HepG2 (cell line): Measurements from ENCODE around the gene PYGL. TPM values are rescaled to one million over a fixed set of nuclear protein-coding genes. Genes with fewer than 3 reads are reported as not detected.

ENCODE experiments used
- ARHGAP35 ChIP-seq: sonication (generic); formaldehyde crosslinking; IDR thresholded peaks from 2 replicates; pipeline ENCODE4 v1.9.0; 2022; ENCODE audit warnings: mild to moderate bottlenecking, inconsistent platforms, moderate library complexity, missing genetic modification reagents, borderline replicate concordance
- ARID3A ChIP-seq: IDR thresholded peaks from 2 replicates; pipeline ENCODE4 v1.6.1; 2012; ENCODE audit warnings: low read depth, low read length, improper control_type of control experiment
- ARNTL ChIP-seq: sonication (generic); formaldehyde crosslinking; IDR thresholded peaks from 2 replicates; pipeline ENCODE4 v1.4.0; 2020; ENCODE audit warnings: mild to moderate bottlenecking, missing genetic modification reagents
- ASH2L ChIP-seq: fragments of 300-600, 200-600 bp; sonication (generic); IDR thresholded peaks from 2 replicates; pipeline ENCODE4 v1.7.0; 2017; ENCODE audit warnings: low read depth, mild to moderate bottlenecking, moderate library complexity, mixed read lengths, low read length; ENCODE audit not compliant: insufficient read length
- BATF2 ChIP-seq: sonication (generic); formaldehyde crosslinking; IDR thresholded peaks from 2 replicates; pipeline ENCODE4 v1.8.0; 2022; ENCODE audit warnings: mild to moderate bottlenecking, missing genetic modification reagents, moderate library complexity
- DBP ChIP-seq: sonication (generic); formaldehyde crosslinking; IDR thresholded peaks from 2 replicates; pipeline ENCODE4 v1.4.0; 2020; ENCODE audit warnings: missing genetic modification reagents; ENCODE audit errors: not compliant biosample characterization
- DPF2 ChIP-seq: sonication (generic); formaldehyde crosslinking; IDR thresholded peaks from 2 replicates; pipeline ENCODE4 v1.4.0; 2020; ENCODE audit warnings: mild to moderate bottlenecking, low read depth, missing genetic modification reagents, borderline replicate concordance
- GABPA ChIP-seq, 2 experiments: IDR thresholded peaks; 2 replicates each; pipeline ENCODE4 v1.6.1; 2011 to 2016; ENCODE audit warnings: low read depth in 2 of 2, low read length in 1 of 2, missing biosample characterization in 1 of 2, missing genetic modification characterization in 1 of 2
- MAFF ChIP-seq: IDR thresholded peaks from 2 replicates; pipeline ENCODE4 v1.6.1; 2011; ENCODE audit warnings: low read depth, low read length, improper control_type of control experiment
- NAIF1 ChIP-seq: sonication (generic); formaldehyde crosslinking; IDR thresholded peaks from 2 replicates; pipeline ENCODE4 v1.5.0; 2020; ENCODE audit warnings: mild to moderate bottlenecking, missing genetic modification reagents, borderline replicate concordance
- NR2F2 ChIP-seq: IDR thresholded peaks from 2 replicates; pipeline ENCODE4 v1.6.1; 2012; ENCODE audit warnings: low read depth, inconsistent platforms, borderline replicate concordance
- POLR2G ChIP-seq: fragments of 200-400 bp; formaldehyde crosslinking; IDR thresholded peaks from 2 replicates; pipeline ENCODE4 v1.6.1; 2018; ENCODE audit warnings: mild to moderate bottlenecking, low read depth, low read length, moderate library complexity
- PRDM10 ChIP-seq: sonication (generic); formaldehyde crosslinking; IDR thresholded peaks from 2 replicates; pipeline ENCODE4 v1.4.0; 2020; ENCODE audit warnings: low read depth, missing genetic modification reagents
- SOX6 ChIP-seq, 2 experiments: fragments of 450-650 bp in 1 of 2; sonication (generic) in 1 of 2; formaldehyde crosslinking in 1 of 2; IDR thresholded peaks; 2 replicates each; pipeline versions ENCODE4 v1.4.0 to v1.6.1; 2017 to 2020; ENCODE audit warnings: antibody characterized with exemption in 1 of 2, mild to moderate bottlenecking in 1 of 2, missing genetic modification reagents in 1 of 2
- ZBTB10 ChIP-seq: sonication (generic); formaldehyde crosslinking; IDR thresholded peaks from 2 replicates; pipeline ENCODE4 v1.4.0; 2020; ENCODE audit warnings: missing genetic modification reagents, borderline replicate concordance
- ZNF557 ChIP-seq: sonication (generic); formaldehyde crosslinking; IDR thresholded peaks from 2 replicates; pipeline ENCODE4 v1.4.0; 2020; ENCODE audit warnings: missing genetic modification reagents
- ZNF749 ChIP-seq: sonication (generic); formaldehyde crosslinking; IDR thresholded peaks from 2 replicates; pipeline ENCODE4 v1.8.0; 2022; ENCODE audit warnings: mild to moderate bottlenecking, missing genetic modification reagents, moderate library complexity, borderline replicate concordance
- polyA plus RNA-seq, 8 experiments: library from polyadenylated mRNA; depleted of rRNA in 3 of 8; stranded (reverse) in 7 of 8; unstranded in 1 of 8; fragments of >200 nt; fragmentation: Illumina TruSeq in 4 of 8; extraction: Trizol in 4 of 8; gene quantifications; 2 replicates each; pipeline versions ENCODE4 v1.2.1 to v1.2.3, GENCODE V29; 2011 to 2016; ENCODE audit warnings: low read depth in 4 of 8, missing spikeins in 1 of 8, mixed read lengths in 1 of 8; ENCODE audit not compliant: insufficient read depth in 1 of 8
- total RNA-seq, 5 experiments: library from RNA; depleted of rRNA; stranded (reverse); fragments of >200 nt; fragmentation: Illumina TruSeq; extraction: Trizol; gene quantifications; 2 replicates each; pipeline ENCODE4 v1.2.3, GENCODE V29; 2016; ENCODE audit warnings: low read depth in 1 of 5

PYGL gene
- total and polyA plus RNA-seq, 2 of the 13 experiments (the other 11 are each of a cell fraction or from before 2014, with no cell fraction given), result 98.4 to 110 TPM

GRCh38 chr14:50935126-50936015 is 8.9 kb downstream of the PYGL start (continued):
- TF ChIP-seq ZNF557 (peak; percentile 65; the same call in 1 of the 2 replicates), ZBTB10 (CRISPR knock-in tag) (no peak), POLR2G (no peak), SOX6 (IDR thresholded peaks at IDR 0.05) (no peak), SOX6 (CRISPR knock-in tag; IDR thresholded peaks at IDR 0.05) (peak; percentile 81), NR2F2 (peak; percentile 95), ARID3A (peak; percentile 79), GABPA (IDR thresholded peaks at IDR 0.05; ENCODE audit: low read depth, low read length) (no peak), GABPA (CRISPR knock-in tag; IDR thresholded peaks at IDR 0.05; ENCODE audit: low read depth) (no peak), ZNF749 (CRISPR knock-in tag) (peak; percentile 42; the same call in 1 of the 2 replicates), NAIF1 (CRISPR knock-in tag) (no peak), DBP (CRISPR knock-in tag) (no peak), ARHGAP35 (CRISPR knock-in tag) (no peak), MAFF (peak; percentile 73), ASH2L (peak; percentile 58), PRDM10 (CRISPR knock-in tag) (no peak; the same call in 1 of the 2 replicates), DPF2 (CRISPR knock-in tag) (peak; percentile 77; the same call in 1 of the 2 replicates), BATF2 (CRISPR knock-in tag) (no peak), ARNTL (no peak)
